CD8-positive, alpha-beta memory T cell (primary cell): ENCODE data around the gene GABARAP. TPM values are rescaled to one million over a fixed set of nuclear protein-coding genes. Genes with fewer than 3 reads are reported as not detected.

Source experiments
- CTCF ChIA-PET: fragments of 350-600 bp; sonication (Branson Sonifier 250); formaldehyde crosslinking; loops from one replicate; lab custom pipeline; 2021; ENCODE audit warnings: antibody characterized with exemption; lab: Charles Lee
- POLR2A ChIA-PET: fragments of 350-600 bp; sonication (Branson Sonifier 250); formaldehyde crosslinking; loops from one replicate; lab custom pipeline; 2021; ENCODE audit warnings: antibody characterized with exemption; lab: Charles Lee
- DNase-seq, 5 donors: peaks; one replicate each; pipeline versions ENCODE4 v3.0.0 to v3.0.0-alpha.2; 2020 to 2022; ENCODE audit warnings: mixed read lengths in 1 of 5
- H3K27ac ChIP-seq: one replicate; pipeline ENCODE4 v1.7.0; 2013; ENCODE audit warnings: low read depth, mild to moderate bottlenecking, low read length, moderate library complexity
- H3K27me3 ChIP-seq: 2 replicates; pipeline ENCODE4 v1.7.0; 2013; ENCODE audit warnings: low read length, mild to moderate bottlenecking; ENCODE audit not compliant: insufficient read depth, poor library complexity, severe bottlenecking
- H3K36me3 ChIP-seq: 2 replicates; pipeline ENCODE4 v1.7.0; 2013; ENCODE audit warnings: mild to moderate bottlenecking, low read length, moderate library complexity; ENCODE audit not compliant: insufficient read depth
- H3K4me1 ChIP-seq: 2 replicates; pipeline ENCODE4 v1.7.0; 2013; ENCODE audit warnings: mild to moderate bottlenecking, low read length, moderate library complexity; ENCODE audit not compliant: insufficient read depth
- H3K4me3 ChIP-seq: 2 replicates; pipeline ENCODE4 v1.7.0; 2013; ENCODE audit warnings: mild to moderate bottlenecking, low read length
- H3K9me3 ChIP-seq: 2 replicates; pipeline ENCODE4 v1.7.0; 2013; ENCODE audit warnings: mild to moderate bottlenecking, low read length
- H3K27ac Mint-ChIP-seq, 8 donors: one replicate each; pipeline ENCODE4 v1.8.0; 2020 to 2021; ENCODE audit warnings: mixed read lengths in 8 of 8, mild to moderate bottlenecking in 6 of 8, inconsistent platforms in 3 of 8, moderate library complexity in 3 of 8
- H3K27me3 Mint-ChIP-seq, 2 donors: one replicate each; pipeline ENCODE4 v1.8.0; 2020 to 2021; ENCODE audit warnings: mixed read lengths in 2 of 2, mild to moderate bottlenecking in 1 of 2, moderate library complexity in 1 of 2
- H3K36me3 Mint-ChIP-seq, 3 donors: one replicate each; pipeline ENCODE4 v1.8.0; 2020 to 2021; ENCODE audit warnings: mixed read lengths in 3 of 3, inconsistent platforms in 1 of 3, mild to moderate bottlenecking in 1 of 3
- H3K4me1 Mint-ChIP-seq, 3 donors: one replicate each; pipeline ENCODE4 v1.8.0; 2020 to 2021; ENCODE audit warnings: mixed read lengths in 3 of 3, inconsistent platforms in 1 of 3, mild to moderate bottlenecking in 1 of 3
- H3K4me3 Mint-ChIP-seq, 7 donors: one replicate each; pipeline ENCODE4 v1.8.0; 2020 to 2021; ENCODE audit warnings: mixed read lengths in 7 of 7, mild to moderate bottlenecking in 6 of 7, moderate library complexity in 4 of 7, inconsistent platforms in 2 of 7
- H3K9me3 Mint-ChIP-seq, 5 donors: one replicate each; pipeline ENCODE4 v1.8.0; 2020 to 2022; ENCODE audit warnings: mixed read lengths in 5 of 5, mild to moderate bottlenecking in 3 of 5, moderate library complexity in 2 of 5, inconsistent platforms in 1 of 5
- polyA plus RNA-seq: library from polyadenylated mRNA; unstranded; fragments of 300-500 nt; fragmentation: Illumina TruSeq; gene quantifications from one replicate; pipeline ENCODE4 v1.2.3, GENCODE V29; 2021
- total RNA-seq, 2 experiments: library from RNA; stranded (reverse); gene quantifications; one replicate each; pipeline ENCODE4 v1.2.3, GENCODE V29; 2021

GABARAP gene
- total and polyA plus RNA-seq, 3 experiments from 2014 or later: 156 to 914 (median 165) TPM

- ChIA-PET POLR2A (interaction anchor here (0.7 to 1.0 kb wide), 3 partner anchors 10 to 152 kb away, joined by 3 to 4 read pairs (median 3); partner anchors contain the start of gene TMEM102), CTCF (interaction anchor here (1.1 to 8.4 kb wide), 4 partner anchors 9 to 72 kb away, joined by 3 to 87 read pairs (median 6); no protein-coding TSS in a partner anchor)
- H3K36me3 Mint-ChIP-seq: no peaks in the 10 kb centered on the region
- no peak overlapping the region for H3K4me3 ChIP-seq
- peak overlapping the region in 1 of 7 donors; percentile 41 for H3K4me3 Mint-ChIP-seq
- H3K9me3 ChIP-seq: no peaks in the 10 kb centered on the region
- peaks cover 13 to 25% (median 14%) of the 10 kb centered on the region in 3 donors for H3K4me1 Mint-ChIP-seq
- no peak overlapping the region for H3K27ac Mint-ChIP-seq
- H3K27me3 Mint-ChIP-seq: peaks cover 34 to 51% of the 10 kb centered on the region in 2 donors
- H3K9me3 Mint-ChIP-seq: no peaks in the 10 kb centered on the region
- peaks cover 20% of the 10 kb centered on the region for H3K4me1 ChIP-seq
- no peak for DNase-seq
- no peaks in the 10 kb centered on the region for H3K36me3 ChIP-seq
- H3K27me3 ChIP-seq: peaks cover 8% of the 10 kb centered on the region
- no peak overlapping the region for H3K27ac ChIP-seq
Observed at GRCh38 chr17:7283471-7284216, 41.4 kb upstream of the GABARAP start.

DNA sequence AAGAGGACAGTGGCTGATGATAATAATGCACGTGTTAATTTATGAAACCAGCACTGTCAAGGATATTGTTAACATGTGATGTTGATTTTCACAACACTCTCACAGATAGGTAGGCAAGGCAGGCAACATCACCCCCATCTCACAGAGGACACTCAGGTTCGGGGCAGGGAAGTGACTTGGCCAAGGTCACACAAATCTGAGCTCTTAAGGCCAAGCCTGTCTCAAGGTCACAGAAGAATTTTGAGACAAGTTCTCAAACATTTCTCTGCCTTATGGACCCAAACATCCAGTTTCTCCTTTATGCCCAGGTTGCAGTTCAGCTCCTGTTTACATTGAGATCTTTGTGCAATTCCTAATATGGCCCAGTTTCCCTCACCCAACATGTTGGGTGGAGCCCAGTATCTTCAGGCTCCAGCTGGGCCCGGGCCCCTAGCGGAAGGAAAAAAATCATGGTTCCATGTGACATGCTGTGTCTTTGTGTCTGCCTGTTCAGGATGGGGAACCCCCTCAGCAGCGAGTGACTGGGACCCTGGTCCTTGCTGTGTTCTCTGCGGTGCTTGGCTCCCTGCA lies 40.6 kb upstream of the GABARAP start:
- no peak for DNase-seq
- H3K27ac ChIP-seq: no peak overlapping the region
- H3K9me3 ChIP-seq: no peaks in the 10 kb centered on the region
- Mint-ChIP-seq H3K9me3 (no peaks in the 10 kb centered on the region), H3K4me3 (peak overlapping the region in 2 of 7 donors; percentile 32 to 49), H3K27me3 (peaks cover 28 to 48% of the 10 kb centered on the region in 2 donors), H3K27ac (peak overlapping the region in 1 of 8 donors; percentile 24), H3K36me3 (no peaks in the 10 kb centered on the region), H3K4me1 (peaks cover 13 to 25% (median 14%) of the 10 kb centered on the region in 3 donors)
- H3K4me1 ChIP-seq: peaks cover 20% of the 10 kb centered on the region
- H3K36me3 ChIP-seq: no peaks in the 10 kb centered on the region
- ChIA-PET POLR2A (interaction anchor here (0.7 to 1.0 kb wide), 3 partner anchors 11 to 152 kb away, joined by 3 to 4 read pairs (median 3); partner anchors contain the start of gene TMEM102), CTCF (interaction anchor here (1.4 to 8.4 kb wide), 4 partner anchors 10 to 105 kb away, joined by 3 to 87 read pairs (median 6); no protein-coding TSS in a partner anchor)
- no peak overlapping the region for H3K4me3 ChIP-seq
- H3K27me3 ChIP-seq: peaks cover 8% of the 10 kb centered on the region

GRCh38 chr17:7281953-7282751 lies 39.9 kb upstream of the GABARAP start:
- Mint-ChIP-seq H3K9me3 (no peaks in the 10 kb centered on the region), H3K27ac (peak overlapping the region in 1 of 8 donors; percentile 24), H3K36me3 (no peaks in the 10 kb centered on the region), H3K27me3 (peaks cover 27 to 43% of the 10 kb centered on the region in 2 donors), H3K4me3 (peak overlapping the region; percentile 63 to 84 (median 80)), H3K4me1 (peaks cover 13 to 25% (median 14%) of the 10 kb centered on the region in 3 donors)
- Histone ChIP-seq H3K27me3 (peaks cover 8% of the 10 kb centered on the region), H3K9me3 (no peaks in the 10 kb centered on the region), H3K27ac (no peak overlapping the region), H3K4me1 (peaks cover 20% of the 10 kb centered on the region), H3K36me3 (no peaks in the 10 kb centered on the region), H3K4me3 (no peak overlapping the region)
- ChIA-PET CTCF (interaction anchor here (1.4 to 8.4 kb wide), 7 partner anchors 11 to 155 kb away, joined by 3 to 87 read pairs (median 6); no protein-coding TSS in a partner anchor), POLR2A (interaction anchor here (1.0 to 1.5 kb wide), 2 partner anchors 11 to 14 kb away, joined by 4 to 6 read pairs; no protein-coding TSS in a partner anchor)
- DNase-seq: peak in 1 of 5 donors; percentile 19

DNA sequence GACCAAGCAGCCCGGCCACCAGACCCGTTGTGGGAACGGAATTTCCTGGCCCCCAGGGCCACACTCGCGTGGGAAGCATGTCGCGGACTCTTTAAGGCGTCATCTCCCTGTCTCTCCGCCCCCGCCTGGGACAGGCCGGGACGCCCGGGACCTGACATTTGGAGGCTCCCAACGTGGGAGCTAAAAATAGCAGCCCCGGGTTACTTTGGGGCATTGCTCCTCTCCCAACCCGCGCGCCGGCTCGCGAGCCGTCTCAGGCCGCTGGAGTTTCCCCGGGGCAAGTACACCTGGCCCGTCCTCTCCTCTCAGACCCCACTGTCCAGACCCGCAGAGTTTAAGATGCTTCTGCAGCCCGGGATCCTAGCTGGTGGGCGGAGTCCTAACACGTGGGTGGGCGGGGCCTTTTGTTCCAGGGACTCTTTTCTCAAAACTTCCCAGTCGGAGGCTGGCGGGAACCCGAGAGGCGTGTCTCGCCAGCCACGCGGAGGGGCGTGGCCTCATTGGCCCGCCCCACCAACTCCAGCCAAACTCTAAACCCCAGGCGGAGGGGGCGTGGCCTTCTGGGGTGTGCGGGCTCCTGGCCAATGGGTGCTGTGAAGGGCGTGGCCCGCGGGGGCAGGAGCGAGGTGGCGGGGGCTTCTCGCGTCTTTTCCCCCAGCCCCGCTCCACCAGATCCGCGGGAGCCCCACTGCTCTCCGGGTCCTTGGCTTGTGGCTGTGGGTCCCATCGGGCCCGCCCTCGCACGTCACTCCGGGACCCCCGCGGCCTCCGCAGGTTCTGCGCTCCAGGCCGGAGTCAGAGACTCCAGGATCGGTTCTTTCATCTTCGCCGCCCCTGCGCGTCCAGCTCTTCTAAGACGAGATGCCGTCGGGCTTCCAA lies 39.1 kb upstream of the GABARAP start, which contains the start of gene SLC2A4:
Gene SLC2A4 (plus strand): TSS at position 645 of the 879 bp plus-strand sequence. CDS start 217 bp downstream, at position 862.
- no peak within 1 kb of the TSS for H3K27ac ChIP-seq
- no peaks in the 10 kb centered on the region for H3K9me3 ChIP-seq
- peak within 1 kb of the TSS; percentile 79 to 92 (median 80) for H3K4me3 Mint-ChIP-seq
- ChIA-PET CTCF (interaction anchor here (0.8 to 8.4 kb wide), 13 partner anchors 10 to 280 kb away, joined by 3 to 87 read pairs (median 4); partner anchors contain the start of gene SENP3), POLR2A (interaction anchor here (0.7 to 1.5 kb wide), 2 partner anchors 15 to 23 kb away, joined by 3 to 6 read pairs; no protein-coding TSS in a partner anchor)
- H3K4me1 ChIP-seq: peaks cover 20% of the 10 kb centered on the region
- H3K27me3 ChIP-seq: peaks cover 8% of the 10 kb centered on the region
- peak; percentile 67 to 85 (median 76) for DNase-seq
- H3K27ac Mint-ChIP-seq: peak within 1 kb of the TSS in 7 of 8 donors; percentile 56 to 92 (median 71)
- no peaks in the 10 kb centered on the region for H3K36me3 ChIP-seq
- no peaks in the 10 kb centered on the region for H3K36me3 Mint-ChIP-seq
- H3K27me3 Mint-ChIP-seq: peaks cover 27 to 38% of the 10 kb centered on the region in 2 donors
- peak within 1 kb of the TSS; percentile 54 for H3K4me3 ChIP-seq
- no peaks in the 10 kb centered on the region for H3K9me3 Mint-ChIP-seq
- H3K4me1 Mint-ChIP-seq: peaks cover 13 to 25% (median 14%) of the 10 kb centered on the region in 3 donors

GRCh38 chr17:7280519-7281073 lies 38.3 kb upstream of the GABARAP start:
- Mint-ChIP-seq H3K4me3 (peak overlapping the region; percentile 79 to 92 (median 80)), H3K9me3 (no peaks in the 10 kb centered on the region), H3K4me1 (peaks cover 13 to 25% (median 14%) of the 10 kb centered on the region in 3 donors), H3K36me3 (no peaks in the 10 kb centered on the region), H3K27me3 (peaks cover 20 to 30% of the 10 kb centered on the region in 2 donors), H3K27ac (peak overlapping the region in 7 of 8 donors; percentile 56 to 92 (median 70))
- Histone ChIP-seq H3K4me3 (peak overlapping the region; percentile 54), H3K4me1 (peaks cover 20% of the 10 kb centered on the region), H3K9me3 (no peaks in the 10 kb centered on the region), H3K27ac (no peak overlapping the region), H3K36me3 (no peaks in the 10 kb centered on the region), H3K27me3 (peaks cover 8% of the 10 kb centered on the region)
- POLR2A ChIA-PET: interaction anchor here (0.7 kb wide), 1 partner anchor 24 kb away, joined by 3 read pairs; no protein-coding TSS in a partner anchor
- CTCF ChIA-PET: interaction anchor here (0.6 to 8.4 kb wide), 15 partner anchors 10 to 281 kb away, joined by 3 to 87 read pairs (median 4); partner anchors contain the start of gene SENP3
- DNase-seq: peak; percentile 77 to 89 (median 81)

DNA sequence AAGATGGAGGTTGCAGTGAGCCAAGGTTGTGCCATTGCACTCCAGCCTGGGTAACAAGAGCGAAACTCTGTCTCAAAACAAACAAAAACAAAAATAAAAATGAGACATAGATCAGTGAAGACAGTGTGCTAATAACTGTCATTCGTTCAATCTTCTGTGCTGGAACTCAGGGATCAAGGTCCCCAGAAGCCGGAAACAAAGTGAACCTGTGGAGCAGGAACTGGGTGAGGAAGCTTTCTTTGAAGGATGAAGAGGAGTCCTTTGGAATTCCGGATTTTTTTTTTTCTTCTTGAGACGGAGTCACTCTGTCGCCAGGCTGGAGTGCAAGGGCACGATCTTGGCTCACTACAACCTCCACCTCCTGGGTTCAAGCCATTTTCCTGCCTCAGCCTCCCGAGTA lies 37.2 kb upstream of the GABARAP start:
- H3K27me3 Mint-ChIP-seq: peaks cover 13 to 24% of the 10 kb centered on the region in 2 donors
- POLR2A ChIA-PET: no interaction called here
- no peak for DNase-seq

More for the DNA sequence above, 37.2 kb upstream of the GABARAP start:
- no peaks in the 10 kb centered on the region for H3K36me3 ChIP-seq
- no peaks in the 10 kb centered on the region for H3K9me3 Mint-ChIP-seq
- H3K4me3 Mint-ChIP-seq: peak overlapping the region in 2 of 7 donors; percentile 32 to 66
- H3K4me1 Mint-ChIP-seq: peaks cover 13 to 25% (median 14%) of the 10 kb centered on the region in 3 donors
- no peak overlapping the region for H3K27ac ChIP-seq
- peaks cover 8% of the 10 kb centered on the region for H3K27me3 ChIP-seq
- CTCF ChIA-PET: interaction anchor here (1.4 to 2.7 kb wide), 3 partner anchors 17 to 157 kb away, joined by 5 to 9 read pairs (median 7); no protein-coding TSS in a partner anchor
- H3K4me1 ChIP-seq: peaks cover 20% of the 10 kb centered on the region
- no peak overlapping the region for H3K27ac Mint-ChIP-seq
- H3K36me3 Mint-ChIP-seq: no peaks in the 10 kb centered on the region
- H3K9me3 ChIP-seq: no peaks in the 10 kb centered on the region
- no peak overlapping the region for H3K4me3 ChIP-seq
